ENCODE data around the gene CCDC68.

- TF ChIP-seq POLR2A (IDR thresholded peaks at IDR 0.05; ENCODE audit: low read depth) (no peak), CTCF (IDR thresholded peaks at IDR 0.05) (no peak), POLR2AphosphoS5 (IDR thresholded peaks at IDR 0.05) (no peak), EP300 (IDR thresholded peaks at IDR 0.05) (no peak)
These were observed 25.6 kb upstream of the CCDC68 start for GRCh38 chr18:54984908-54985307.
